GM12878 (cell line): ENCODE results near the gene LRRN1. TPM values are rescaled to one million over a fixed set of nuclear protein-coding genes. Genes with fewer than 3 reads are reported as not detected.

Experiments used
- ATAC-seq: fragments of 200-7000 bp; cut with Tn5 transposase; 3 replicates; pipeline ENCODE4 v1.9.1; 2020; ENCODE audit warnings: mild to moderate bottlenecking, moderate library complexity
- BruUV-seq: library from RNA; stranded (reverse); fragments of 400-500 nt; replicated peaks from 2 replicates; lab custom pipeline; 2021; lab: Mats Ljungman, UMichigan
- CTCF ChIA-PET: fragments of 300-600 bp; sonication (Branson Sonifier 250); formaldehyde crosslinking; extraction: SDS; loops from one replicate; lab custom pipeline; 2021; ENCODE audit warnings: inconsistent platforms; lab: Yijun Ruan, JAX
- POLR2A ChIA-PET: fragments of 350-600 bp; formaldehyde crosslinking; extraction: SDS; loops from one replicate; lab custom pipeline; 2021; ENCODE audit warnings: inconsistent platforms; lab: Charles Lee
- RAD21 ChIA-PET: fragments of 300-600 bp; sonication (Branson Sonifier 250); formaldehyde crosslinking; loops from one replicate; lab custom pipeline; 2023; ENCODE audit warnings: antibody characterized with exemption; ENCODE audit not compliant: unreplicated experiment; lab: Charles Lee
- SMC1A ChIA-PET: fragments of 300-600 bp; sonication (Branson Sonifier 250); formaldehyde crosslinking; loops from one replicate; lab custom pipeline; 2023; ENCODE audit not compliant: unreplicated experiment, uncharacterized antibody; lab: Charles Lee
- DNase-seq: peaks from one replicate; pipeline ENCODE4 v3.0.0-alpha.2; 2011; ENCODE audit warnings: low read depth, low spot score
- FAIRE-seq: peaks from 3 replicates; lab custom pipeline; 2011; peaks lifted over from hg19 to GRCh38; lab: Jason Lieb, UNC
- H2AFZ ChIP-seq: 2 replicates; pipeline ENCODE4 v1.6.0; 2011; ENCODE audit warnings: low read depth, low read length, control low read depth; ENCODE audit not compliant: control insufficient read depth
- H3K27ac ChIP-seq: 2 replicates; pipeline ENCODE4 v1.5.1; 2011; ENCODE audit warnings: control low read depth; ENCODE audit not compliant: control insufficient read depth, insufficient read depth
- H3K27me3 ChIP-seq, 2 experiments: replicated peaks in 1 of 2; 2 replicates each; pipeline versions ENCODE4 v1.6.0 to v1.6.1; 2011; ENCODE audit warnings: low read length in 1 of 2; ENCODE audit not compliant: control insufficient read depth in 2 of 2, insufficient read depth in 2 of 2
- H3K36me3 ChIP-seq, 2 experiments: 2 replicates each; pipeline ENCODE4 v1.5.1; 2011; ENCODE audit warnings: low read length in 1 of 2; ENCODE audit not compliant: control insufficient read depth in 2 of 2, insufficient read depth in 2 of 2
- H3K4me1 ChIP-seq: 2 replicates; pipeline ENCODE4 v1.6.1; 2011; ENCODE audit warnings: mild to moderate bottlenecking, low read length, moderate library complexity, mixed read lengths; ENCODE audit not compliant: control insufficient read depth, insufficient read depth
- H3K4me2 ChIP-seq: 2 replicates; pipeline ENCODE4 v1.6.0; 2011; ENCODE audit warnings: control low read depth; ENCODE audit not compliant: control insufficient read depth, insufficient read depth
- H3K4me3 ChIP-seq: fragments of 200-600 bp; sonication (generic); 2 replicates; pipeline ENCODE4 v1.5.1; 2016
- H3K79me2 ChIP-seq: 2 replicates; pipeline ENCODE4 v1.6.0; 2011; ENCODE audit warnings: low read length; ENCODE audit not compliant: control insufficient read depth, insufficient read depth
- H3K9ac ChIP-seq: 2 replicates; pipeline ENCODE4 v1.8.0; 2011; ENCODE audit warnings: low read length, control low read depth, mixed read lengths; ENCODE audit not compliant: control insufficient read depth, insufficient read depth
- H3K9me3 ChIP-seq: replicated peaks from 3 replicates; pipeline ENCODE4 v1.5.1; 2011; ENCODE audit warnings: mild to moderate bottlenecking, low read length; ENCODE audit not compliant: control insufficient read depth, insufficient read depth
- H4K20me1 ChIP-seq: 2 replicates; pipeline ENCODE4 v1.6.0; 2011; ENCODE audit not compliant: control insufficient read depth, insufficient read depth
- CBX5 ChIP-seq: sonication (generic); IDR thresholded peaks from 2 replicates; pipeline ENCODE4 v1.6.1; 2016; ENCODE audit warnings: low read depth, moderate library complexity, mild to moderate bottlenecking, inconsistent platforms
- EP300 ChIP-seq, 2 experiments: fragments of 150-350 bp in 1 of 2; IDR thresholded peaks; 2 replicates each; pipeline ENCODE4 v1.6.1; 2011 to 2012; ENCODE audit warnings: low read depth in 2 of 2, low read length in 2 of 2, borderline replicate concordance in 1 of 2, improper control_type of control experiment in 1 of 2, inconsistent platforms in 1 of 2; ENCODE audit not compliant: control insufficient read depth in 1 of 2
- KDM1A ChIP-seq: fragments of 200-600 bp; sonication (generic); IDR thresholded peaks from 2 replicates; pipeline ENCODE4 v1.6.1; 2016; ENCODE audit warnings: borderline replicate concordance
- NFYA ChIP-seq: IDR thresholded peaks from 2 replicates; pipeline ENCODE4 v1.6.1; 2011; ENCODE audit warnings: low read depth, mild to moderate bottlenecking, low read length, improper control_type of control experiment, borderline replicate concordance
- RELA ChIP-seq: fragments of 450-650 bp; IDR thresholded peaks from 2 replicates; pipeline ENCODE4 v1.8.0; 2014; ENCODE audit warnings: borderline replicate concordance; ENCODE audit not compliant: partially characterized antibody
- RFX5 ChIP-seq: IDR thresholded peaks from 2 replicates; pipeline ENCODE4 v1.6.1; 2011; ENCODE audit warnings: low read depth, low read length, improper control_type of control experiment
- WRNIP1 ChIP-seq: IDR thresholded peaks from 2 replicates; pipeline ENCODE4 v1.6.1; 2011; ENCODE audit warnings: low read depth, low read length, improper control_type of control experiment, borderline replicate concordance
- WGBS: methylation state at CpG from one replicate; pipeline ENCODE4 v1.1.6; 2016; ENCODE audit warnings: low lambda C conversion rate; ENCODE audit not compliant: insufficient replicate concordance, insufficient coverage; ENCODE audit errors: missing lambda C conversion rate; 5-methylcytosine and 5-hydroxymethylcytosine counted together
- in situ Hi-C: fragments of 300-500 bp; cut with MboI; formaldehyde crosslinking; loops from 9 replicates; pipeline ENCODE4 v1.14.3; 2018; ENCODE audit warnings: mixed read lengths
- intact Hi-C: fragments of 100-400 bp; cut with micrococcal nuclease; formaldehyde crosslinking; loops from one replicate; pipeline ENCODE4 v1.14.2; 2022; ENCODE audit not compliant: unreplicated experiment
- polyA plus RNA-seq, 11 experiments: library from polyadenylated mRNA; depleted of rRNA in 4 of 11; unstranded in 6 of 11; stranded (reverse) in 5 of 11; fragments of >200 nt; fragmentation: Nextera tagmentation in 4 of 11; fragmentation: Illumina TruSeq in 1 of 11; extraction: Ambion mirVana in 4 of 11; extraction: Trizol in 1 of 11; gene quantifications; 1 replicate in 1 of 11; 2 replicates in 10 of 11; pipeline versions ENCODE4 v1.2.1 to v1.2.3, GENCODE V29; 2011 to 2016; ENCODE audit warnings: inconsistent platforms in 2 of 11, missing spikeins in 2 of 11, low read depth in 1 of 11
- total RNA-seq, 4 experiments: library from RNA; depleted of rRNA in 3 of 4; stranded (reverse); fragments of >200 nt in 3 of 4; fragmentation: Illumina TruSeq in 1 of 4; extraction: Trizol in 1 of 4; gene quantifications; 2 replicates each; pipeline versions ENCODE4 v1.2.1 to v1.2.3, GENCODE V29; 2013 to 2021

Gene LRRN1
- total and polyA plus RNA-seq, 10 of the 15 experiments (the other 5 are each of a cell fraction or from before 2014, with no cell fraction given), result 0.01 to 0.04 TPM; not detected in 8

GRCh38 chr3:3771094-3771493 is 28.1 kb upstream of the LRRN1 start (continued):
- TF ChIP-seq NFYA (no peak), EP300 (IDR thresholded peaks at IDR 0.05; ENCODE audit: borderline replicate concordance in 1 of 2, control insufficient read depth in 1 of 2, low read depth in 2 of 2, low read length in 2 of 2) (no peak), RFX5 (no peak), CBX5 (no peak), KDM1A (no peak), WRNIP1 (no peak)
- TF ChIP-seq, all 136 proteins: peak for 0

GRCh38 chr3:3771567-3771966 is 27.7 kb upstream of the LRRN1 start:
- ChIA-PET SMC1A (interaction anchor here (1.7 kb wide), 1 partner anchor 8 kb away, joined by 4 read pairs; no protein-coding TSS in a partner anchor), CTCF (no interaction called here), RAD21 (no interaction called here), POLR2A (no interaction called here)
- DNase-seq (no peak), ATAC-seq (no peak), FAIRE-seq (no peak)
- H3K27ac ChIP-seq, result no peak overlapping the region
- H4K20me1 ChIP-seq, result no peaks in the 10 kb centered on the region
- 42% methylated on average over 1 of the region's 1 CpG for WGBS
- H3K4me3 ChIP-seq, result no peak overlapping the region
- TF ChIP-seq RELA, result no peak
- in situ Hi-C loops, result no loop called here
- H3K4me2 ChIP-seq, result no peak overlapping the region
- no peaks in the 10 kb centered on the region for H3K36me3 ChIP-seq
- no TSS peak for BruUV-seq
- intact Hi-C loops, result no loop called here
- H3K27me3 ChIP-seq, result no peaks in the 10 kb centered on the region
- H3K9ac ChIP-seq, result no peak overlapping the region
- H2AFZ ChIP-seq, result no peak overlapping the region
- no peaks in the 10 kb centered on the region; the same call in 2 of the 3 replicates for H3K9me3 ChIP-seq
- no peaks in the 10 kb centered on the region for H3K4me1 ChIP-seq
- no peaks in the 10 kb centered on the region for H3K79me2 ChIP-seq
